NCI-H2029 treated with DMSO at 0.1 percent for 48 hours (cell line): ENCODE data around the gene MYPN.
"Not testable (repeated sequence)": the region's sequence is repeated elsewhere in the genome, so short reads cannot be mapped to it uniquely, and the experiment has no call there.

Source experiments
- DNase-seq: peaks from one replicate; lab custom pipeline; 2025; lab: John Stamatoyannopoulos, UW

MYPN gene

GRCh38 chr10:68135922-68136792 is 26.9 kb downstream of the MYPN start:
- DNase-seq = no peak

- no peak for DNase-seq
Observed at GRCh38 chr10:68137171-68137570, 27.9 kb downstream of the MYPN start.

GRCh38 chr10:68138526-68138925 is 29.2 kb downstream of the MYPN start:
- no peak for DNase-seq

GRCh38 chr10:68139448-68140272 is 30.4 kb downstream of the MYPN start:
- DNase-seq = no peak

- no peak for DNase-seq
Observed at GRCh38 chr10:68142761-68143160, 33.5 kb downstream of the MYPN start.

- no peak for DNase-seq
Observed at GRCh38 chr10:68144709-68145108, 35.4 kb downstream of the MYPN start.

- DNase-seq = no peak
Observed at GRCh38 chr10:68145705-68146104, 36.4 kb downstream of the MYPN start.

- no peak for DNase-seq
Observed at GRCh38 chr10:68146133-68146532, 36.8 kb downstream of the MYPN start.

- DNase-seq = no peak
Observed at GRCh38 chr10:68151453-68151852, 42.2 kb downstream of the MYPN start.

- DNase-seq = no peak
Observed at GRCh38 chr10:68153473-68154210, 44.4 kb downstream of the MYPN start.

- no peak for DNase-seq
Observed at GRCh38 chr10:68154211-68154497, 44.9 kb downstream of the MYPN start.

GRCh38 chr10:68155615-68156210 is 46.4 kb downstream of the MYPN start:
- no peak for DNase-seq

GRCh38 chr10:68156373-68157185 is 47.3 kb downstream of the MYPN start:
- no peak for DNase-seq

- not testable (repeated sequence) for DNase-seq
Observed at GRCh38 chr10:68157522-68157921, 48.2 kb downstream of the MYPN start.

- no peak for DNase-seq
Observed at GRCh38 chr10:68158031-68158430, 48.7 kb downstream of the MYPN start.

GRCh38 chr10:68163735-68164134 is 54.4 kb downstream of the MYPN start:
- DNase-seq = no peak

GRCh38 chr10:68165643-68166042 is 56.4 kb downstream of the MYPN start:
- DNase-seq = no peak

- DNase-seq = no peak
Observed at GRCh38 chr10:68166871-68167585, 57.7 kb downstream of the MYPN start.

GRCh38 chr10:68167586-68168189 is 58.4 kb downstream of the MYPN start:
- no peak for DNase-seq

GRCh38 chr10:68171539-68172080 is 62.3 kb downstream of the MYPN start:
- no peak for DNase-seq
